Esophagus squamous epithelium (tissue), 4 donors: Measurements from ENCODE around the gene FALEC.

ENCODE experiments used
- CTCF ChIP-seq, 6 experiments: fragments of 450-650 bp in 4 of 6; fragments of 200-600 bp in 2 of 6; sonication (generic) in 2 of 6; IDR thresholded peaks; one replicate each; pipeline ENCODE4 v1.5.1; 2016 to 2019; ENCODE audit warnings: antibody characterized with exemption in 6 of 6, mild to moderate bottlenecking in 4 of 6, moderate library complexity in 4 of 6
- POLR2A ChIP-seq, 4 donors: fragments of 450-650 bp; IDR thresholded peaks; one replicate each; pipeline ENCODE4 v1.6.1; 2017; ENCODE audit warnings: antibody characterized with exemption in 4 of 4, mild to moderate bottlenecking in 4 of 4, moderate library complexity in 3 of 4

- TF ChIP-seq CTCF (IDR thresholded peaks at IDR 0.05) (peak in 1 of 6 experiments; percentile 1), POLR2A (IDR thresholded peaks at IDR 0.05) (peak in 2 of 4 donors; percentile 27 to 65)
Observed at GRCh38 chr1:150561974-150562445, 46.5 kb downstream of the FALEC start.
